K562 (cell line): ENCODE results near the gene CADPS2. TPM values are rescaled to one million over a fixed set of nuclear protein-coding genes. Genes with fewer than 3 reads are reported as not detected.

Experiments used
- ATAC-seq: fragments of 200-7000 bp; cut with Tn5 transposase; 3 replicates; pipeline ENCODE4 v1.9.1; 2020; ENCODE audit warnings: moderate library complexity
- BruUV-seq: library from RNA; stranded (reverse); fragments of 400-500 nt; replicated peaks from 2 replicates; lab custom pipeline; 2021; lab: Mats Ljungman, UMichigan
- CTCF ChIA-PET: fragments of 300-600 bp; formaldehyde crosslinking; extraction: SDS; loops from one replicate; lab custom pipeline; 2021; ENCODE audit warnings: low intra/inter-chr PET ratio; lab: Yijun Ruan, JAX
- POLR2A ChIA-PET: fragments of 300-600, 350-650 bp; sonication (Branson Sonifier 250); formaldehyde crosslinking; extraction: SDS; loops from one replicate; lab custom pipeline; 2021; ENCODE audit warnings: antibody characterized with exemption, inconsistent platforms; lab: Yijun Ruan, JAX
- DNase-seq, 4 experiments: peaks; one replicate each; pipeline versions ENCODE4 v3.0.0 to v3.0.0-alpha.2; 2011 to 2018; ENCODE audit warnings: low spot score in 3 of 4, mixed read lengths in 3 of 4; ENCODE audit errors: extremely low read depth in 1 of 4
- FAIRE-seq: peaks from 2 replicates; lab custom pipeline; 2011; peaks lifted over from hg19 to GRCh38; lab: Jason Lieb, UNC
- H2AFZ ChIP-seq: 2 replicates; pipeline ENCODE4 v1.6.0; 2011; ENCODE audit warnings: low read depth, low read length, control low read depth, inconsistent platforms
- H3K27ac ChIP-seq: fragments of 200-600 bp; 3 replicates; pipeline ENCODE4 v1.8.0; 2011; ENCODE audit warnings: low read depth, mild to moderate bottlenecking, control low read depth, inconsistent platforms, low read length, moderate library complexity, mixed read lengths; ENCODE audit errors: extremely low read depth
- H3K27me3 ChIP-seq, 2 experiments: fragments of 300-600 bp in 1 of 2; 2 replicates in 1 of 2; 3 replicates in 1 of 2; pipeline versions ENCODE4 v1.6.0 to v1.8.0; 2011; ENCODE audit warnings: inconsistent platforms in 2 of 2, low read length in 2 of 2, mild to moderate bottlenecking in 1 of 2, mixed read lengths in 1 of 2, moderate library complexity in 1 of 2; ENCODE audit not compliant: control insufficient read depth in 2 of 2, insufficient read depth in 2 of 2
- H3K36me3 ChIP-seq: fragments of 300-600 bp; 3 replicates; pipeline ENCODE4 v1.8.0; 2011; ENCODE audit warnings: mild to moderate bottlenecking, low read length, inconsistent platforms; ENCODE audit not compliant: control insufficient read depth, insufficient read depth
- H3K4me1 ChIP-seq, 2 experiments: fragments of 200-600 bp in 1 of 2; replicated peaks in 1 of 2; 2 replicates in 1 of 2; 3 replicates in 1 of 2; pipeline versions ENCODE4 v1.5.1 to v1.8.0; 2011; ENCODE audit warnings: inconsistent platforms in 2 of 2, low read length in 2 of 2, mild to moderate bottlenecking in 1 of 2, mixed read lengths in 1 of 2, moderate library complexity in 1 of 2; ENCODE audit not compliant: control insufficient read depth in 2 of 2, insufficient read depth in 2 of 2
- H3K4me2 ChIP-seq: 2 replicates; pipeline ENCODE4 v1.6.1; 2011; ENCODE audit warnings: low read length, control low read depth, inconsistent platforms, mixed read lengths; ENCODE audit not compliant: insufficient read depth
- H3K4me3 ChIP-seq: fragments of 200-600 bp; sonication (generic), shearing (Covaris generic); 2 replicates; pipeline ENCODE4 v1.5.1; 2016; ENCODE audit warnings: control low read depth, inconsistent platforms
- H3K79me2 ChIP-seq: fragments of 200-600 bp; 3 replicates; pipeline ENCODE4 v1.8.0; 2011; ENCODE audit warnings: low read length, inconsistent platforms; ENCODE audit not compliant: control insufficient read depth, insufficient read depth
- H3K9ac ChIP-seq, 2 experiments: 2 replicates each; pipeline versions ENCODE4 v1.6.0 to v1.6.1; 2011; ENCODE audit warnings: low read depth in 2 of 2, low read length in 2 of 2, control low read depth in 1 of 2, inconsistent platforms in 1 of 2, mild to moderate bottlenecking in 1 of 2, mixed read lengths in 1 of 2; ENCODE audit not compliant: insufficient read depth in 1 of 2
- H3K9me1 ChIP-seq: one replicate; pipeline ENCODE4 v1.6.0; 2011; ENCODE audit warnings: inconsistent platforms, mild to moderate bottlenecking, low read length, moderate library complexity; ENCODE audit not compliant: control insufficient read depth, insufficient read depth
- H3K9me3 ChIP-seq: replicated peaks from 2 replicates; pipeline ENCODE4 v1.5.1; 2011; ENCODE audit warnings: low read depth, low read length, inconsistent platforms; ENCODE audit not compliant: control insufficient read depth, insufficient read depth
- H4K20me1 ChIP-seq: replicated peaks from 2 replicates; pipeline ENCODE4 v1.6.1; 2011; ENCODE audit warnings: low read length, inconsistent platforms, mixed read lengths; ENCODE audit not compliant: control insufficient read depth, insufficient read depth
- AFF1 ChIP-seq, 2 experiments: fragments of 450-650 bp; IDR thresholded peaks; 2 replicates each; pipeline ENCODE4 v1.6.1; 2018; ENCODE audit warnings: mild to moderate bottlenecking in 2 of 2, low read depth in 1 of 2; ENCODE audit not compliant: partially characterized antibody in 2 of 2
- BACH1 ChIP-seq: fragments of 200-800 bp; sonication (Bioruptor generic); IDR thresholded peaks from 2 replicates; pipeline ENCODE4 v1.6.1; 2016; ENCODE audit warnings: missing genetic modification characterization, missing compliant biosample characterization
- BCL6 ChIP-seq: fragments of 250-450 bp; sonication (Bioruptor Pico); IDR thresholded peaks from 2 replicates; pipeline ENCODE4 v1.4.0; 2020
- DNMT1 ChIP-seq: fragments of 450-650 bp; IDR thresholded peaks from 2 replicates; pipeline ENCODE4 v1.6.1; 2016; ENCODE audit warnings: antibody characterized with exemption, mild to moderate bottlenecking
- ETS2 ChIP-seq: IDR thresholded peaks from 2 replicates; pipeline ENCODE4 v1.6.1; 2016; ENCODE audit warnings: borderline replicate concordance, missing genetic modification characterization, mild to moderate bottlenecking, moderate library complexity, missing compliant biosample characterization; ENCODE audit not compliant: poor library complexity, severe bottlenecking
- HDAC8 ChIP-seq: fragments of 450-650 bp; IDR thresholded peaks from 2 replicates; pipeline ENCODE4 v1.6.1; 2016; ENCODE audit warnings: mild to moderate bottlenecking, missing genetic modification characterization, moderate library complexity, missing compliant biosample characterization
- HEY1 ChIP-seq: fragments of 250-450 bp; sonication (Bioruptor Pico); IDR thresholded peaks from 2 replicates; pipeline ENCODE4 v1.5.0; 2020; ENCODE audit warnings: mild to moderate bottlenecking, moderate library complexity, borderline replicate concordance
- SMARCE1 ChIP-seq: fragments of 450-650 bp; IDR thresholded peaks from 2 replicates; pipeline ENCODE4 v1.7.1; 2016; ENCODE audit warnings: mild to moderate bottlenecking
- SMC3 ChIP-seq: conservative IDR thresholded peaks from 2 replicates; pipeline ENCODE4 v1.6.1; 2011; ENCODE audit warnings: low read depth, low read length, improper control_type of control experiment; ENCODE audit not compliant: insufficient read depth
- TBL1XR1 ChIP-seq, 2 experiments: IDR thresholded peaks; 2 replicates each; pipeline ENCODE4 v1.6.1; 2012; ENCODE audit warnings: improper control_type of control experiment in 2 of 2, low read length in 2 of 2, mild to moderate bottlenecking in 1 of 2
- TEAD4 ChIP-seq, 2 experiments: sonication (generic) in 1 of 2; formaldehyde crosslinking in 1 of 2; IDR thresholded peaks; 2 replicates each; pipeline versions ENCODE4 v1.6.1 to v1.8.0; 2012 to 2022; ENCODE audit warnings: borderline replicate concordance in 1 of 2, inconsistent platforms in 1 of 2, low read length in 1 of 2, mild to moderate bottlenecking in 1 of 2, missing genetic modification reagents in 1 of 2
- XRCC5 ChIP-seq: fragments of 200-400 bp; formaldehyde crosslinking; IDR thresholded peaks from 2 replicates; pipeline ENCODE4 v1.6.1; 2017; ENCODE audit warnings: low read depth, mild to moderate bottlenecking, low read length
- ZBTB12 ChIP-seq: fragments of 250-450 bp; sonication (Bioruptor Pico); IDR thresholded peaks from 2 replicates; pipeline ENCODE4 v1.4.0; 2020
- ZFP30 ChIP-seq: fragments of 250-450 bp; sonication (Bioruptor Pico); IDR thresholded peaks from 2 replicates; pipeline ENCODE4 v1.8.0; 2022; ENCODE audit warnings: moderate library complexity, mild to moderate bottlenecking, inconsistent platforms, borderline replicate concordance
- ZNF274 ChIP-seq: IDR thresholded peaks from 2 replicates; pipeline ENCODE4 v1.6.1; 2011; ENCODE audit warnings: low read depth, mild to moderate bottlenecking, low read length, moderate library complexity, borderline replicate concordance
- WGBS: fragments of 100-300 bp; shearing (Covaris generic); methylation state at CpG from one replicate; pipeline ENCODE4 v1.1.6; 2016; ENCODE audit warnings: low coverage, mixed read lengths; ENCODE audit not compliant: insufficient coverage; ENCODE audit errors: missing lambda C conversion rate; 5-methylcytosine and 5-hydroxymethylcytosine counted together
- in situ Hi-C: fragments of 300-500 bp; cut with MboI; formaldehyde crosslinking; loops from 4 replicates; pipeline ENCODE4 v1.15.0; 2018; ENCODE audit warnings: inconsistent platforms, mixed read lengths
- intact Hi-C: fragments of 100-400 bp; cut with micrococcal nuclease; formaldehyde crosslinking; loops from 2 replicates; pipeline ENCODE4 v1.14.2; 2022
- polyA plus RNA-seq, 8 experiments: library from polyadenylated mRNA; depleted of rRNA in 4 of 8; stranded (reverse) in 5 of 8; unstranded in 3 of 8; fragments of >200 nt; fragmentation: Nextera tagmentation in 2 of 8; fragmentation: Illumina TruSeq in 1 of 8; extraction: Ambion mirVana in 2 of 8; extraction: Trizol in 1 of 8; gene quantifications; 2 replicates each; pipeline versions ENCODE4 v1.2.1 to v1.2.3, GENCODE V29; 2011 to 2014; ENCODE audit warnings: inconsistent platforms in 1 of 8, missing spikeins in 1 of 8
- total RNA-seq, 7 experiments: library from RNA; depleted of rRNA in 6 of 7; stranded (reverse); fragments of >200 nt in 6 of 7; fragmentation: Illumina TruSeq in 2 of 7; extraction: Trizol in 2 of 7; gene quantifications; 2 replicates each; pipeline versions ENCODE4 v1.2.1 to v1.2.3, GENCODE V29; 2011 to 2021; ENCODE audit warnings: low replicate concordance in 1 of 7
- TF ChIP-seq, protein P1 (sequence below): IDR thresholded peaks from 3 replicates; pipeline ENCODE4 v1.6.1; 2011; ENCODE audit warnings: borderline replicate concordance, mild to moderate bottlenecking; ENCODE audit not compliant: insufficient read length, insufficient read depth

Gene CADPS2
- total and polyA plus RNA-seq, 9 of the 15 experiments (the other 6 are each of a cell fraction or from before 2014, with no cell fraction given): 0.03 to 0.14 (median 0.04) TPM; not detected in 1

DNA sequence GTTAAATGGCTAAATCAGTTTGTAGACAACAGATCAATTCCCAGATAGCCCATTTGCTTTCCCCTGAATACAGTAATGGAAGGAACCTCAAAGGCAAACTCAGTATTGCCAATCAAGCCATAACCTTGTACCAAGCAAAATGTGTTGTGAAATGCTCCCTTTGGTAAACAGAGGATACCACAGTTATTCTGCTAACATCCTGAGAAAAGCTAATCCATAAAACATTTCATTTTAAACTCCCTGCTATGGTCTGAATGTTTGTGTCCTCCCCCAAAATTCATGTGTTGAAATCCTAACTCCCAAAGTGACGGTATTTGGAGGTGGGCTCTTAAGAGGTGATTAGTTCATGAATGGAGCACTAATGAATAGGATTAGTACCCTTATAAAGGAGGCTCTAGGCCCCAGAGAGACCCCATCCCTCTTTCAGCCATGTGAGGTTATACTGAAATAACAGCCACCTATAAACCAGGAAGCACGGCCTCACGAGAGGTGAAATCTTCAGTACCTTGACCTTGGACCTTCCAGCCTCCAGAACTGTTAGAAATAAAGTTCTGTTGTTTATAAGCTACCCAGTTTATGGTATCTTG, 94.2 kb downstream of the CADPS2 start:
- TF ChIP-seq HDAC8 (no peak), AFF1 (IDR thresholded peaks at IDR 0.05; ENCODE audit: low read depth in 1 of 2, partially characterized antibody in 2 of 2) (no peak), HEY1 (no peak), BACH1 (tag) (no peak), SMC3 (no peak), ETS2 (tag) (no peak), ZFP30 (no peak), TBL1XR1 (IDR thresholded peaks at IDR 0.05; ENCODE audit: low read length in 2 of 2) (no peak), ZNF274 (no peak), ZBTB12 (CRISPR knock-in tag) (no peak), XRCC5 (no peak), BCL6 (CRISPR knock-in tag) (no peak), DNMT1 (no peak), SMARCE1 (no peak), TEAD4 (IDR thresholded peaks at IDR 0.05; ENCODE audit: low read length) (no peak), TEAD4 (CRISPR knock-in tag; IDR thresholded peaks at IDR 0.05; ENCODE audit: borderline replicate concordance) (no peak)
- TF ChIP-seq, protein P1, sequence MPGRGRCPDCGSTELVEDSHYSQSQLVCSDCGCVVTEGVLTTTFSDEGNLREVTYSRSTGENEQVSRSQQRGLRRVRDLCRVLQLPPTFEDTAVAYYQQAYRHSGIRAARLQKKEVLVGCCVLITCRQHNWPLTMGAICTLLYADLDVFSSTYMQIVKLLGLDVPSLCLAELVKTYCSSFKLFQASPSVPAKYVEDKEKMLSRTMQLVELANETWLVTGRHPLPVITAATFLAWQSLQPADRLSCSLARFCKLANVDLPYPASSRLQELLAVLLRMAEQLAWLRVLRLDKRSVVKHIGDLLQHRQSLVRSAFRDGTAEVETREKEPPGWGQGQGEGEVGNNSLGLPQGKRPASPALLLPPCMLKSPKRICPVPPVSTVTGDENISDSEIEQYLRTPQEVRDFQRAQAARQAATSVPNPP: no peak
- Histone ChIP-seq H2AFZ (no peak overlapping the region), H3K9me3 (no peaks in the 10 kb centered on the region), H4K20me1 (no peaks in the 10 kb centered on the region), H3K27me3 (no peaks in the 10 kb centered on the region), H3K27ac (no peak overlapping the region), H3K4me2 (no peak overlapping the region), H3K9me1 (no peaks in the 10 kb centered on the region), H3K9ac (no peak overlapping the region), H3K4me3 (no peak overlapping the region), H3K4me1 (no peaks in the 10 kb centered on the region), H3K36me3 (no peaks in the 10 kb centered on the region), H3K79me2 (no peaks in the 10 kb centered on the region)
- POLR2A ChIA-PET: no interaction called here
- CTCF ChIA-PET: no interaction called here
- FAIRE-seq (no peak), DNase-seq (no peak), ATAC-seq (no peak)
- 6% methylated on average over 3 of the region's 3 CpGs for WGBS
- intact Hi-C loops (no loop called here), in situ Hi-C loops (no loop called here)
- no TSS peak for BruUV-seq
